ENCODE results near the gene NAAA.

GRCh38 chr4:75976177-75976576 lies 35.4 kb upstream of the NAAA start:
- TF ChIP-seq EZH2 (optimal IDR thresholded peaks at IDR 0.05; ENCODE audit: low read depth, low read length) (no peak), CTCF (IDR thresholded peaks at IDR 0.05; ENCODE audit: low read length) (no peak)

All from MM.1S (cell line).